HL-60 (cell line): ENCODE measurements around the gene XCL2.

Source experiments
- CTCF ChIP-seq: IDR thresholded peaks from one replicate; pipeline ENCODE4 v1.5.1; 2011; ENCODE audit warnings: low read length, control low read depth, inconsistent platforms; ENCODE audit not compliant: insufficient read depth
- GABPA ChIP-seq: IDR thresholded peaks from 2 replicates; pipeline ENCODE4 v1.6.1; 2012; ENCODE audit warnings: low read depth
- POLR2AphosphoS5 ChIP-seq: IDR thresholded peaks from 2 replicates; pipeline ENCODE4 v1.6.1; 2012; ENCODE audit warnings: low read depth
- REST ChIP-seq: IDR thresholded peaks from 2 replicates; pipeline ENCODE4 v1.6.1; 2012; ENCODE audit warnings: low read depth; ENCODE audit not compliant: insufficient replicate concordance

DNA sequence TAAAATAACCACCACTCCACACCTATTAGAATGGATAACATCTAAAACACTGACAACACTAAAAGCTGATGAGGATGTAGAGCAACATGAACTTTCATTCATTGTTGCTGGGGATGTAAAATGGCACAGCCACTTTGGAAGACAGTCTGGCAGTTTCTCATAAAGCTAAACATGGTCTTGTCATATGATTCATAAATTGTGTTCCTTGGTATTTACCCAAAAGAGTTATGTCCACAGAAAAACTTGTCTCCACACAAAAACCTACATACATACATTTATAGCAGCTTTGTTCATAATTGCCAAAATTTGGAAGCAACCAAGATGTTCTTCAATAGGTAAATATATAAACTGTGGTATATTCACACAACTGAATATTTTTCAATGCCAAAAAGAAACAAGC lies 16.6 kb upstream of the XCL2 start:
- TF ChIP-seq CTCF (no peak), POLR2AphosphoS5 (no peak), REST (no peak), GABPA (no peak)
